NCI-H526 (cell line): ENCODE measurements around the gene ALDH16A1.

Experiments
- DNase-seq, 2 experiments: peaks; one replicate each; lab custom pipeline; 2025; lab: John Stamatoyannopoulos, UW

Gene ALDH16A1

GRCh38 chr19:49423985-49424303 is 29.1 kb upstream of the ALDH16A1 start:
- no peak for DNase-seq

GRCh38 chr19:49425178-49425577 is 27.8 kb upstream of the ALDH16A1 start, which contains the start of gene GFY:
GFY (plus strand) TSS chr19:49425388; CDS start chr19:49426431, 1,043 bp downstream.
- no peak for DNase-seq

- peak; percentile 56 to 88 for DNase-seq
Measured at GRCh38 chr19:49425922-49426592, 27.0 kb upstream of the ALDH16A1 start.

GRCh38 chr19:49427339-49427738 is 25.7 kb upstream of the ALDH16A1 start:
- DNase-seq, result no peak

- peak; percentile 30 to 68 for DNase-seq
Measured at GRCh38 chr19:49427855-49428546, 25.0 kb upstream of the ALDH16A1 start.

- no peak for DNase-seq
Measured at GRCh38 chr19:49428547-49429451, 24.2 kb upstream of the ALDH16A1 start.

- DNase-seq, result no peak
Measured at GRCh38 chr19:49430172-49430677, 22.8 kb upstream of the ALDH16A1 start.

- peak in 1 of 2 experiments; percentile 38 for DNase-seq
Measured at GRCh38 chr19:49430678-49431329, 22.2 kb upstream of the ALDH16A1 start.

- peak in 1 of 2 experiments; percentile 40 for DNase-seq
Measured at GRCh38 chr19:49431330-49431749, 21.7 kb upstream of the ALDH16A1 start.

GRCh38 chr19:49432141-49433073 is 20.6 kb upstream of the ALDH16A1 start:
- DNase-seq, result peak in 1 of 2 experiments; percentile 66

- DNase-seq, result no peak
Measured at GRCh38 chr19:49433240-49433901, 19.7 kb upstream of the ALDH16A1 start.

GRCh38 chr19:49434907-49435583 is 18.0 kb upstream of the ALDH16A1 start:
- DNase-seq, result peak in 1 of 2 experiments; percentile 42

GRCh38 chr19:49435670-49436069 is 17.4 kb upstream of the ALDH16A1 start:
- DNase-seq, result no peak

- peak; percentile 28 to 77 for DNase-seq
Measured at GRCh38 chr19:49436381-49437017, 16.5 kb upstream of the ALDH16A1 start.

- no peak for DNase-seq
Measured at GRCh38 chr19:49437231-49437630, 15.8 kb upstream of the ALDH16A1 start.

- no peak for DNase-seq
Measured at GRCh38 chr19:49438261-49438660, 14.8 kb upstream of the ALDH16A1 start.

- DNase-seq, result no peak
Measured at GRCh38 chr19:49439836-49440235, 13.2 kb upstream of the ALDH16A1 start.

GRCh38 chr19:49440439-49441209 is 12.4 kb upstream of the ALDH16A1 start:
- DNase-seq, result no peak
